GM21423 (cell line): ENCODE data around the gene CDH22.

Experiments used
- ATAC-seq: cut with Tn5 transposase; IDR thresholded peaks from one replicate; pipeline ENCODE4 v1.9.1; 2021; ENCODE audit warnings: mild to moderate bottlenecking, moderate library complexity; ENCODE audit not compliant: unreplicated experiment

The CDH22 gene

DNA sequence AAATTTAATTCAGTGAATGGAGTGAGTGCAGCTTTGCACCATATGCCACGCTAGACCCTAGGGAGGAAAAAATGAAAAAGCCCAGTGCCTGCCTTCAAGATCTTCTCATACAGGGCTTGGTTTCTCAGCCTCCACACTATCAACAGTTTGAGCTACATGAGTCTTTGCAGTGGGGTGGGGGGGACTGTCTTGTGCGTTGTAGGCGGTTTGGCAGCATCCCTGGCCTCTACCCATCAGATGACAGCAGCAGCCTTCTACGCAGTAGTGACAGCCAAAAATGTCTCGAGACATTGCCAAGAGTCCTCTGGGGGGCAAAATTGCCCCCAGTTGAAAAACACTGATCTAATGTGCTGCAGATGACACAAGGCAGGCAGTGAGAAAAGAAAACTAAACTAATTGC lies 6.2 kb downstream of the CDH22 start:
- ATAC-seq: no peak

DNA sequence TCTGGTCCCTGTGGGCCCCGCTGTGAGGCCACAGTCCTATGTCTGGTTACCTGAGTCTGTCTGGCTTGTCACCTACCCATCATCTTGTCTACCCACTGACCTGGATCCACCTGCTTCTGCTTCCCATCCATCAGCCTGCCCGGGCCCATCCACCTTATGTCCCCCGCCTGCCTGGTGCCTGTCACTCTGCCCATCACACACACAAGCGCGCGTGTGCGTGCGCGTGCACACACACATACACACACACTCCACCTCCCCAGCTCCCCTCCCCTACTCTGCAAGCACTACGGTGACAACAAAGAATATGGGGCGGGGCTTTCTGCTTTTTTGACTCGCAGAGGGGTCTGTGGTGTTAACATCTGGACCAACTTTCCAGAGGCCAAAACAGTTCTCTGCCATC lies 8.0 kb downstream of the CDH22 start:
- no peak for ATAC-seq

DNA sequence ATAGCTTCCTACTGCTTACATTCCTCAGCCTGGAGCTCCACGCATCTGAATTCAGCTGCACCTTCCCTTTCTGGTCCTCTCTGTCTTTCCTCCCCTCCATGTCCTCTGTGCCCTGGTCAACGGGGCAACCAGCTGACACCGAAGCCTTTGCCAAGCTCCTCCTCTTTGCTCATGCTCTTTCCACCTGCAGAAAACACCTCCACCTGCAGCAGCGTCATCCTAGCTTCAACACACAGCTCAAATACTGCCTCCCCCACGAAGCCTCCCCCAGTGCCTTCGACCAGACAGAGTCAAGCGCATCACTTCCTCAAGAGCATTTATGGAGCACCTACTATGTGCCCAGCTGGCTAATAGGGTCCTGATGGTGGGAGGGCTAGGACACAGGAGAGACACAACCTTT lies 9.2 kb downstream of the CDH22 start:
- no peak for ATAC-seq

DNA sequence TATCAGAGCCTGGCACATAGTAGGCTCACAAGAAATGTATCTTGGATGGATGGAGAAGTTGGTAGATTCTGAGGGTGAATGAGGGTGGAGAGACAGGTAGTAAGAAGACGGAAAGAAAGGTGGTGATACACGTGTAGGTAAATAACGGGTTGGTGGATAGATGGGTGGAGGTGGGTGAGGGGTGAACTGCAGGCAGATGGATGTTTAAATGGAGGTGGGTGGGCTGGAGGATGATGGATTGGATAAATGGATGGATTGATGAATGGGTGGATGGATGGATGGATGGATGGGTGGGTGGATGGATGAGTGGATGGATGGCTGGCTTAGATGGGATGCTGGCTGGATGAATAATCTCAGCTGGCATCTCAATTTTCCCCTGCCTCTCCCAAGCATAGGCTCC lies 9.9 kb downstream of the CDH22 start:
- ATAC-seq: no peak

DNA sequence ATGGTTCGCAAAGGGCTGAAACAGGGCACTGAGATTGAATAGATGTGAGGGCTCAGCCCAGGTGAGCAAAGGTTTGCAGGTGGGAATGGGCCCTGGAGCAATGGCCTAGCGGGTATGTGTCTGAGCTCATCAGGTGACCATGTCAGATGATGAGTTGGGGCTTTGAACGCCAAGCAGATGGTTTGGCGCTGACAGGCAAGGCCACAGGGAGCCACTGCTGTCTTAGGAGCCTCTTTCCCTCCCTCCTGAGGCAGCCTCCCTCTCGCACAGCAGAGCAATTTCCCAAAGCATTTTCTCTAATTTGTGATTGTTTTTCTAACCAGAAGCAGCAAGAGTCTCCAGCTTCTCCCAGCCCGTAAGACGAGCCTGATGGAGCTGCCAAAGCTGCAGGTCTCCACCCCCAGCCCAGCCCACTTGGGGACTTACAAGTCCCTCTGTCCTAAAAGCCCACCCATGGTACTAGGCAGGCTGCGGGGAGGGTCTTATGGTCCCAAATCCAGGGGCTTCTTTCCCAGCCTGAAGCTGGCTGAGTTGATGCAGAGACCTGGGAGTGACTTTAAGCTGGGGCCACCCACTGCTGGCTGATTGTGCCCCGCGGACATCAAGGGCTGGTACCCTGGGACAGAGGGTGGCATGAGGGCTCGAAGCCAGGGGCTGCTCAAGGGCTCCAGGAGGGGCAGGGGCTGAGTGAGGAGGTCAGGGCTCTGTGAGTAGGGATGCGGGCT lies 11.6 kb downstream of the CDH22 start:
- ATAC-seq: no peak

DNA sequence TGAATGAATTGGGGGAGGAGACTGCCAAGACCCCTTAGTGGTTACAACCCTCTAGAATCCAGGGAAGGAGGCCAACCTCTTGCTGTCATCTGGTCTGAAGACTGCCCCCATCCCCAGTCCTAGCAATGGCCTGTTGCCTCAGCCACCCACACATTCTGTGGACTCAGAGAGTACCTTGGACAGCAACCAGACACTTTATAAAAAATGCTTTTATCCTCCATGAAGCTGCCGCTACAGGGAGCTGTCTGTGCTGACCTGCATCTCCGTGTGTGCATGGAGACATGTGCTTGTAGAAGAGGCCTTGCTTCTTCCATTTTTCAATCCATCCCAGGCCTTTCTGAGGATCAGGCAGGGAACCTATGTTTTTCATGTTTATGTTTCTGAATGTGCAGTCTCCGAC lies 15.2 kb downstream of the CDH22 start:
- no peak for ATAC-seq

DNA sequence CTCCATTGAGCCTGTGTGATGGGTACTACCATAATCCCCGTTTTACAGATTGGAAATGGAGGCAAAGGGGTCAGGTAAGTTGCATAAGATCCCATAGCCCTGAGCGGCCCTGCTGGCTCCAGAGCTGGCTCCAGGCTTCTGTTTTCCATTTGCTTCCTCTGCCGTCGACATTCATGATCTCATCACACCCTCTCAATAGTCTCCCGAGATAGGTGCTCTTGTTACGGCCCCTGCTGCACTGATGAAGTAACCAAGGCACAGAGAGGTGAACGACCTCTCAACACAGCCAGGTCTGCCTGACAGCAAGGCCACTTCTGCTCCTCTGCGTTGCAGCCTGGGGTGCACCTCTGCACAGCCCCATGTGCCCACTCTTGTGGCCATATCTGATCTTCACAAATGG lies 16.9 kb downstream of the CDH22 start:
- no peak for ATAC-seq

DNA sequence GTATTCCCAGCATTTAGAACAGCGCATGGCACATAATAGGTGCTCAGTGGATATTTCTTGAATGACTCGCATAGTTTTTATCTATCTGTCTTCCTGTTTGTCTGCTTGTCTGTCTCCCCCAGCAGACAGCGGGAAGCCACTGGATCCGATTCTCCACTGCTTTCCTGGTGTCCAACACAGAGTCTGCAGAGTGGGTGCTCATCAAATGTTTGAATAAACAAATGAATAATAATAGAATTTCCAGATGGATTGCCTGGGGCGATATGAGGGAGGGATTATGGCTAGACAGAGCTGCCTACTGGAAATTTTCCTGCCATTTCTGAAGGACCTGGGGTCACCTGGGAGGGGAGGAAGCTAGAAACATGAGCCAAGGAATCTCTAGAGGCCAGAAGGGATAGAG lies 18.9 kb downstream of the CDH22 start:
- no peak for ATAC-seq

DNA sequence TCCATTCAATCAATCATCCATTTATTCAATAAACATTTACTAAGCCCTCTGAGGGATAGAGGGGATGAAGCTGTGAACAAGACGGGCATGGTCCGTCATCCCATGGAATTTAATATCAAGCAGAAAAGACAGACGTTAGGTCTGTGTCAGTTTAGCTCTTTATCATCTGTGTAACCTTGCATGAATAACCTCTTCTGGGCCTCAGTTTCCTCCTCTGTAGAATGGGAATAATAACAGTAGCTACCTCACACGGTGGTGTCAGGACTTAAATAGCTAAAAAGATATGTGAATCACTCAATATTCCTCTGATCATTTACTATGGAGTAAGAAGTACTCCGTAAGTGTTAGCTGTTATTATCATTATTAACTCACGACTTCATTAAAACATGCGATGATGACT lies 21.3 kb downstream of the CDH22 start:
- ATAC-seq: no peak

DNA sequence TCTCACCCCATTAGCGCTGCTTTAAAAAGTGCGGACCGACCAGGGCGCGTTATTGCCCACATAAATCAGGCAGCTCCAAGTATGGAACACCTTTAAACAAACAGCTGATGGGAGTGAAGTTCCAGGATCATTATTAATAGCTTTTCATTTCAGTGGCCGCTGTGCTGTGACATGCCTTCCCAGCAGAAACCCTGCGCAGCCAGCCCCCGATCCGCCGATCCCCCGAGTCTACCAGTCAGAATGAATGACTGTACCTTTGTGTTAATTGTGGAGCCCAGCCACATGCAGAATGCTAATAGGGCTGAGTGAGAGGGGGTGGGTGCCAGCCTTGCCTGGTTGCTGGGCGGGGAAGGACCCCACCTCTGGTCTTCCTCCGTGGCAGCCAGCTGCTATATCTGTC lies 21.9 kb downstream of the CDH22 start:
- no peak for ATAC-seq

DNA sequence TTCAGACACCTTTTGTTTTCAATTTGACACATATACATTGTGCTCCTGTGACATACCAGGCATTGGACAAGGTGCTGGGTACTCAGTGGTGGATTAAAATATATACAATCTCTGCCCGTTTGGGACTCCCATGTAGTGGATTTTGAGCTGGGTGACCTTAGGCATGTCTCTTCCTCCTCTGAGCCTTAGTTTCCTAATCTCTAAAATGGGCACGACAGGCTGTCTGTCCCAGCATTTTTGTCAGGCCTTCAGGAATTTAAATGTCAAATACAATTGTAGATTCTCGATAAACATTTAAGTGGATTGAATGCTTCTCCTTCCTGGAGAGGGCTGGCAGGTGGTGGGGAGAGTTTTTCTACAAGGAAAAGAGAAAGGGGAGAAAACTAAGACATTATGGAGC lies 22.6 kb downstream of the CDH22 start:
- ATAC-seq: no peak

DNA sequence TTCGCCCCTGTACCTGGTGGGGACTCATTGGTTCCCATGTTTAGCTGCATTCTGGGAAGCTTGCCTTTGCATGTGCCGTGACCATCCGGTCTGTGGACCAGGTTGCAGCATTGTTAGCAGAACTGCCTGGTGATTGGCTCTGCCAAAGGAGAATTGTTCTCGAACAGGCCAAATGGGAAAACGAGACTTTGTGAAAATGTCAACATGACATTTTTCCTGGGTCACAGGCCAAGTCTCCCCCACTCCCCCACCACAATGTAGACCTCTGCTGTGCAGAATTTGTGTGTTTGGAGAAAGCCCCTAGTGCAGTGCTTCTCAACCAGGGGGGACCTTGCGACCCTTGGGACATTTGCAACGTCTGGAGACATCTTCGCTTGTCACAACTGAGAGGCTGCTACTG lies 23.2 kb downstream of the CDH22 start:
- no peak for ATAC-seq

DNA sequence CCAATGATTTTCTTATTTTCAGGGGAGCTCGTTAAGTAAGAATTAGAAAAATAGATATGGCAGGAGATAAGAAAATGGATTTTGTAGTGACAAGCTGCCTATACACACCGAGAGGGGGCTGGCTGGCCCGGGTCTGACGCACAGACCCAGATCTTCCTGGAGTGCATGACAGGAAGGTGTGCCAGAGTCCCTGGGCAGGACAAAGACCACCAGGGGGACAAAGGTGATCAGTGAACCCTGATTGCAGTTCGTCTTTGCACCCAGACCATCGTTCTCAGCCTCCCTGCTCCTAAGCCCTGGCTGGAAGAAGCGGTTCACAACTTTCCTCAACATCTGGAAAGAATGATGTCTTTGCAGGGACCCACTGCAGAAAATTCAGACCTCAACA lies 24.3 kb downstream of the CDH22 start:
- no peak for ATAC-seq

DNA sequence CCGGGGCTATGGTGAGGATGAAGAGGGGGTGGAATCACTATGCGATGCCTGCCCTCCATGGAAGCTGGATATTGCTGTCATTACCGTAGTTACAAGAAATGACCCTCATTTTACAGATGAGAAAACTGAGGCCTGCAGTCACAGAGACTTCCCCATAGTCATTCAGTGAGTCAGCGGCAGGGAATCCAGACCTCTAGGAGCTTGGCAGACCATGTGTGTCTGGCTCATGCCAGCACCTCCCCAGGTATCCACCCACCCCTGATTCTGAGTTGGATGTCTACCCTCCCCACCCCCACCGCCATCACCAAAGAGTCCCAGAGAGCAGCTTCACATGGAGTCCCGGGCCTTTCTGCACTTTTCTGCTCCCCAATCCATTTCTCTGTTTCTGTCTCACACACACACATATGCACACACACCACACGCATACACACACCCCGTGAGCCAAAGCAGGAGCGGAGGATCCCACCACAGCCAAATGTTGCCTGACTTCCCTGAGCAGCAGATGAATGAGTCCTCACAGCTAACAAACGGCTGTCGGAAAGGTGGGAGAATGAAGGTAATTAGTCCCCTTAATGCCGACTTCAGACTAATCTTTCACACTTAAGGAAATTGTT lies 24.8 kb downstream of the CDH22 start:
- no peak for ATAC-seq

DNA sequence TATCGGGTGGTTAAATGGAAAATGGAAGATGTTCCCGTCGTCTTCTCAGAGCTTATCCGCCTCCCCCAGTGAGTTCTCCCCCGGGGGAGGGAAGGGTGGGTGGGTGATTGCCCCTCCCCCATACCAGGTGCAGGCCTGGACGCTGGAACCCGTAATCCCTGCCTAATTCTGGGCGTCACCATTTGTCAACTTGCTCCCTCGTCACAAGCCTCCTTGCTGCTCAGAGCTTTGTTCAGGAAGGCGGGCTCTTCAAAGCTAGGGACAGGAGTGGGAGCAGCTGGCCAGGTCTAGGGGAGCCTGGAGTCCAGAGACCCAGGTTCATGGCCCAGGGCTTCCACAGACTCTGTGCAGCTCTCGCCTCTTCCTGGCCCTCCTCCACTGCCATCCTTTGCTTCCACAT lies 25.6 kb downstream of the CDH22 start:
- no peak for ATAC-seq

DNA sequence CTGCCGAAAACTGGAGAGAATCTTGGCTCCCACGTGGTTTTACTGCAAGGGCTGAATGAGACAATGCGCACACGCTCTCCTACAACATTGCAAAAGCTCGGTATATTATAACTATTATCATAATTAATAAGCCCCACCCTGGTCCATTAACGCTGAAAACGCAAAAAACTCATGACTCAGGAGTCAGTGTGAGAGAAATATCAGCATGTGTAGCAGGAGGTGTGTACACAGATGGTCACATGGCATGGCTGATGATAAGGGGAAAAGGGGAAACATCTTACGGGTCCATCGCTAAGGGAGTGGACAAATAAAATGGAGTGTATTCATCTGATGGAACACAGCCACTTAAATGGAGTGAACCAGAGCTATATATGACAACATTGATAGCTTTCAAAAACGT lies 29.2 kb downstream of the CDH22 start:
- ATAC-seq: no peak

DNA sequence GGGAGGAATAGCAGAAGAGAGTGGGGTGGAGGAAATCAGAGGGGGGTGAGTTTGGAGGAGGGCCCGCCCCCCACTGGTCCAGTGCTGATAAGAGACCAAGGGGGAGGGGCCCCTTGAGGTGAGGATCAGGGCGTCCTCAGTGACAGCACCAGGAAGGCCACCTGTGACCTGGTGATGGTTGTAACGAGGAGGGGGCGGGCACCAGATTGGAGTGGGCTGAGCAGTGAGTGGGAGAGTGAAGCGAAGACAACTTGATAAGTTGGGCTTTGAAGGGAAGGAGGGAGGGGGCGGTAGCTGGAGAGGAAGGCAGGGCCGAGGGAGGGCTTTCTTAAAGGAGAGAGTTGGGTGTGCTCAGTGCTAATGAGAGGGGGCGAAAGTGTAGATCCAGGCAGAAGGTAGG lies 30.7 kb downstream of the CDH22 start:
- no peak for ATAC-seq

DNA sequence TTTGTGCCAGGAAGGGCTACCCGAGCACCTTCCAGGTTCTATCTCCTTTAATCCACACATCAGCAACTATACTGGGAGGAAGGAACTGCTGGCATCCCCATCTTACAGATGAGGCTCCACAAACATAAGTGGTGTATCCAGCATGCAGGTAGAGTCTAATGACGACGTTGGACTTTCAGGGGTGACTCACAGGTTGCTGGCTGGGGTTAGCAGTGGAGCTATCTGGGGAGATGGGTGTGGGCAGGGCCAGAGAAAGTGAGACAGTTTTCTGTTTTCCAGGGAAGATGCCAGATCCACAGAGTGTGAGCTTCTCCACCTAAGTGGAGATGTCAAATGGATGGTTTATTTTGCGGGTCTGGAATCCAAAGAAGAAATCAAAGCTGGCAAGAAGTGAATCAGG lies 31.8 kb downstream of the CDH22 start:
- ATAC-seq: no peak

DNA sequence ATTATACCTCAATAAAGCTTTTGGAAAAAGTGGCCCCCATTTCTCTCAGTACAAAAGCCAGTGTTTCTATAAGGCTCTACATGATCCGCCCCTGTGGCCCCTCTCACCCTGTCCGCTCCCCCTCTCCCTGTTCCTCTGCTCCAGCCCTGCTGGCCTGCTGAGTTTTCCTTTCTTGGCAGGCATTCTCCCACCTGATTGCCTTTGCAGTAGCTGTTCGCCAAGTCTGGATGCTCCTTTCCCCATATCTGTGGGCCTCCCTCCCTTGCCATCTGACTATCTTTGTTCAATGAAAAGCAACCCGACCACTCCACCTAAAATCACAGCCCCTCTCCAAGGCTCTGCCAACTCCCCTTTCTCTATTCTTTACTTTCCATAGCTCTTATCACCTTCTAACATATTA lies 33.2 kb downstream of the CDH22 start:
- ATAC-seq: no peak

DNA sequence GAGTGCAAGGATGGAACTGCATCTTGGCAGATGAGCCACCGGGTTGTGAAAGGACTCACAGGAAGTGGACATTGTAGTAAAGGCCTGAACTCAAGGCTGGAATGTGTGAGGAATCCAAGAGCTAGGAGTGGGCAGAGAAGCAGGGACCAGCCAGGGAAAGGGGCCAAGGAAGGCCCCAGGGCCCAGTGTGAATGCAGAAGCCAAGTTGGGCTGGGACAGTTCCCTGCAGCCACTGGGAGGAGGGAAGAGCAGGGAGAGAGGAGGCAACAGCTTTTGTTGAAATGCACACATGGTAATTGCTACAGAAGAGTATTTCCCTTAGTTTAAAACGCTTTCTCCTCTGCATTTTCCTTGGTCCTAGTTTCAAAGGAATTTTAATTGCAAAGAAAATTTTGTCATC lies 34.6 kb downstream of the CDH22 start:
- no peak for ATAC-seq

DNA sequence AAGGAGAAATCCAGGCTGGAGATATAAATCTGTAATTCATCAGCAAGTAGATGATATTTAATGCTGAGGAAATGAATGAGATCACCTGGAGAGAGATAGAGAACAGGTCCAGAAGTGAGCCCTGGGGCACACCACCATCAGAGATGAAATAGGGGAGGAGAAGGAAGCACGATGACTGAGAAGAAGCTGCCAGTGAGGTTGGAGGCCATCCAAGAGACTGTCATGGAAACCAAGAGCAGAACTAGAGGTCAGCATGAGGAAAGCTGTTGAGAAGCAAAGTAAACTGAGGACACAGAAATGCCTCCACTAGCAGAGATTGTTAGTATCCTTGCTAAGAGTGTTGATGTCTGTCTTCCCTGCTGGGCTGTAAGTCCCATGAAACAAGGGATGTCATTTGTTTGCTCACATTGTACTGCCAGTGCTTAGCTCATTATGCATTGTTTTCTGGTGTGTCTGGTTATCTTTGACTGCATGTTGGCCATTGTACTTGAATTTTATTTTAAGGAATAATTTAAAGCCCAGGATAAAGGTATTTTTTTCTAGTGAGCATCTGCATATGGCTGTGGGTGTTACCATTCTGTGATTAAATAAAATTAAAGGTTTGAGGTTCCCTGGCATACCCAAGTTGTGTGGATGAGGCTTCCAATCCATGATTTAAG lies 35.8 kb downstream of the CDH22 start:
- no peak for ATAC-seq

DNA sequence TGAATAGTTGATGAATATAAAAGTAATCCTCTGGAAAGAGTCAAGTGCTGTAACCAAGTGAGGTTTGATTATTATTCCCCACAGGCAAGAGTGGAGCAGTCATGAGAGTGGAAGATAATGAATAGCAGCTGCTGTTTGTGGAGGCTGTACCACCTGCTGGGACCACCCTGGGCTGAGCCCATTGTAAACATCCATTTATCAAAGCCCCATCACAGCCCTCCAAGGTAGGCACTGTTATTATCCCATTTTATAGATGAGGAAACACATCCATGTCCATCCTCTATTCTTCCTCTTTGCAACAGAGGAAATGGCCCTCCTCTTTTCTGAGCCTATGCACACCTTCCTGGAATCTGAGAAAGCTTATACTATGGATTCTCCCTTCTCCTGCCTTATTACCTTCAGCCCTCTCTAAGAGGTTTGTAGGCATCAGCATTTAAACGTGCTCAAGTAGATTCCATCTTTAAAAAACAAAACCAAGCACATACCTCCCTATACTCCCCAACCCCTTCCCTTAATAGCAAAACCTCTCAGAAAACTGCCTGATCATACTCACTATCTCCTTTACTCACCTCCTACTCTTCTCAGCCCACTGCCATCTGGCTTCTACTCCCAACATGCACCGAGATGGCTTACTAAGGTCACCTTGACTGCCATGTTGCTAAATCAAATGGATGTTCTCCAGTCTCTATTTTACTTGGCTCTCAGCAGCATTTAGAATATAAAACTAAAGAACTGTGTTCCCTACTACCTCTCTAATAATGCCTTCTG lies 37.1 kb downstream of the CDH22 start:
- no peak for ATAC-seq
